ENCODE results near the gene FRS3. TPM values are rescaled to one million over a fixed set of nuclear protein-coding genes. Genes with fewer than 3 reads are reported as not detected.

Gene FRS3
- total and polyA plus RNA-seq, 2 of the 13 experiments (the other 11 are each of a cell fraction or from before 2014, with no cell fraction given) = 3.0 to 7.4 TPM

- TF ChIP-seq, protein P1, sequence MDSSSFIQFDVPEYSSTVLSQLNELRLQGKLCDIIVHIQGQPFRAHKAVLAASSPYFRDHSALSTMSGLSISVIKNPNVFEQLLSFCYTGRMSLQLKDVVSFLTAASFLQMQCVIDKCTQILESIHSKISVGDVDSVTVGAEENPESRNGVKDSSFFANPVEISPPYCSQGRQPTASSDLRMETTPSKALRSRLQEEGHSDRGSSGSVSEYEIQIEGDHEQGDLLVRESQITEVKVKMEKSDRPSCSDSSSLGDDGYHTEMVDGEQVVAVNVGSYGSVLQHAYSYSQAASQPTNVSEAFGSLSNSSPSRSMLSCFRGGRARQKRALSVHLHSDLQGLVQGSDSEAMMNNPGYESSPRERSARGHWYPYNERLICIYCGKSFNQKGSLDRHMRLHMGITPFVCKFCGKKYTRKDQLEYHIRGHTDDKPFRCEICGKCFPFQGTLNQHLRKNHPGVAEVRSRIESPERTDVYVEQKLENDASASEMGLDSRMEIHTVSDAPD (CRISPR knock-in tag; IDR thresholded peaks at IDR 0.05) = no peak
- TF ChIP-seq GATAD2A (CRISPR knock-in tag; IDR thresholded peaks at IDR 0.05) = peak; percentile 47
- TF ChIP-seq, protein P2, sequence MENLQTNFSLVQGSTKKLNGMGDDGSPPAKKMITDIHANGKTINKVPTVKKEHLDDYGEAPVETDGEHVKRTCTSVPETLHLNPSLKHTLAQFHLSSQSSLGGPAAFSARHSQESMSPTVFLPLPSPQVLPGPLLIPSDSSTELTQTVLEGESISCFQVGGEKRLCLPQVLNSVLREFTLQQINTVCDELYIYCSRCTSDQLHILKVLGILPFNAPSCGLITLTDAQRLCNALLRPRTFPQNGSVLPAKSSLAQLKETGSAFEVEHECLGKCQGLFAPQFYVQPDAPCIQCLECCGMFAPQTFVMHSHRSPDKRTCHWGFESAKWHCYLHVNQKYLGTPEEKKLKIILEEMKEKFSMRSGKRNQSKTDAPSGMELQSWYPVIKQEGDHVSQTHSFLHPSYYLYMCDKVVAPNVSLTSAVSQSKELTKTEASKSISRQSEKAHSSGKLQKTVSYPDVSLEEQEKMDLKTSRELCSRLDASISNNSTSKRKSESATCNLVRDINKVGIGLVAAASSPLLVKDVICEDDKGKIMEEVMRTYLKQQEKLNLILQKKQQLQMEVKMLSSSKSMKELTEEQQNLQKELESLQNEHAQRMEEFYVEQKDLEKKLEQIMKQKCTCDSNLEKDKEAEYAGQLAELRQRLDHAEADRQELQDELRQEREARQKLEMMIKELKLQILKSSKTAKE (CRISPR knock-in tag; IDR thresholded peaks at IDR 0.05; ENCODE audit: borderline replicate concordance) = no peak
- no peak for TF ChIP-seq ZNF883 (CRISPR knock-in tag; IDR thresholded peaks at IDR 0.05; ENCODE audit: not compliant biosample characterization)
- TF ChIP-seq, protein P3, sequence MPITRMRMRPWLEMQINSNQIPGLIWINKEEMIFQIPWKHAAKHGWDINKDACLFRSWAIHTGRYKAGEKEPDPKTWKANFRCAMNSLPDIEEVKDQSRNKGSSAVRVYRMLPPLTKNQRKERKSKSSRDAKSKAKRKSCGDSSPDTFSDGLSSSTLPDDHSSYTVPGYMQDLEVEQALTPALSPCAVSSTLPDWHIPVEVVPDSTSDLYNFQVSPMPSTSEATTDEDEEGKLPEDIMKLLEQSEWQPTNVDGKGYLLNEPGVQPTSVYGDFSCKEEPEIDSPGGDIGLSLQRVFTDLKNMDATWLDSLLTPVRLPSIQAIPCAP (CRISPR knock-in tag; IDR thresholded peaks at IDR 0.05; ENCODE audit: low read depth) = no peak
- no peak for TF ChIP-seq ZHX2 (IDR thresholded peaks at IDR 0.05; ENCODE audit: low read depth)
- TF ChIP-seq ZHX2 (CRISPR knock-in tag; IDR thresholded peaks at IDR 0.05; ENCODE audit: borderline replicate concordance) = no peak
- TF ChIP-seq NFE2L1 (CRISPR knock-in tag; IDR thresholded peaks at IDR 0.05; ENCODE audit: borderline replicate concordance) = no peak
- TF ChIP-seq U2AF1 (optimal IDR thresholded peaks at IDR 0.05; ENCODE audit: low read depth, low read length) = no peak
- no peak for TF ChIP-seq RFXAP (CRISPR knock-in tag; IDR thresholded peaks at IDR 0.05; ENCODE audit: borderline replicate concordance)
- no peak for TF ChIP-seq ZNF432 (CRISPR knock-in tag; IDR thresholded peaks at IDR 0.05; ENCODE audit: borderline replicate concordance)
- no peak for TF ChIP-seq ZNF768 (CRISPR knock-in tag; IDR thresholded peaks at IDR 0.05)
- no peak for TF ChIP-seq ZEB1 (IDR thresholded peaks at IDR 0.05; ENCODE audit: insufficient replicate concordance, low read depth)
- no peak for TF ChIP-seq TOE1 (CRISPR knock-in tag; IDR thresholded peaks at IDR 0.05)
Measured at GRCh38 chr6:41767112-41767833, 12.4 kb downstream of the FRS3 start (continued).
